GM18526 (cell line): ENCODE measurements around the gene POLR2H.

Source experiments
- POLR2A ChIP-seq: IDR thresholded peaks from 3 replicates; pipeline ENCODE4 v1.6.1; 2011; ENCODE audit not compliant: insufficient read length; ENCODE audit errors: extremely low read depth

The POLR2H gene

DNA sequence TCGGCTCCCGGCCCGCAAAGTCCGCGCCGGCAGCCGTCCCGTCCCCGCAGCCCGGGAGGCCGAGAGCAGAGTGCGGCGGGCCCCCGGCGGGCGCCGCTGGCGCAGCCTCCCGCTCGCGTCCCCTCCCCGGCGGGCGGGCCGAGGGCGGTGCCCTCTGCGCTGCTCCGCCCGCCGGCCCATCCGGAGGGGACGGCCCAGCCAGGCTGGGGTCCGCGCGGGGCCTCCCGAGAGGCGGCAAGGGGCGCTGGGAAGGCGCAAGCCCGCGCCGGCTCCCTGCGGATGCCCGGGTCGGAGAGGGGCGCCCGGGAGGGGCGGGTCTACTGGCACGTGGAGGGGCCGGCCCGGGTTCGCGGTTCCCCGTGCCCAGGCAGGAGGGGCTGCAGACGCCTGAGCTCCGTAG, at the start of gene POLR2H, which contains the start of gene CLCN2:
TSS of gene POLR2H (plus strand) at position 179 of the 400 bp plus-strand sequence. CDS start 1,783 bp downstream, outside the sequence.
TSS of gene CLCN2 (minus strand) at position 74 of the 400 bp plus-strand sequence. CDS start 126 bp downstream, outside the sequence.
- TF ChIP-seq POLR2A, result peak; percentile 30

- peak; percentile 78 for TF ChIP-seq POLR2A
These were observed 47.2 kb upstream of the POLR2H start, which contains the start of gene EIF4G1 for GRCh38 chr3:184314363-184314699. Gene EIF4G1, plus strand, starts transcription at chr3:184314606. Its CDS starts 1,191 bp downstream, at chr3:184315797.

DNA sequence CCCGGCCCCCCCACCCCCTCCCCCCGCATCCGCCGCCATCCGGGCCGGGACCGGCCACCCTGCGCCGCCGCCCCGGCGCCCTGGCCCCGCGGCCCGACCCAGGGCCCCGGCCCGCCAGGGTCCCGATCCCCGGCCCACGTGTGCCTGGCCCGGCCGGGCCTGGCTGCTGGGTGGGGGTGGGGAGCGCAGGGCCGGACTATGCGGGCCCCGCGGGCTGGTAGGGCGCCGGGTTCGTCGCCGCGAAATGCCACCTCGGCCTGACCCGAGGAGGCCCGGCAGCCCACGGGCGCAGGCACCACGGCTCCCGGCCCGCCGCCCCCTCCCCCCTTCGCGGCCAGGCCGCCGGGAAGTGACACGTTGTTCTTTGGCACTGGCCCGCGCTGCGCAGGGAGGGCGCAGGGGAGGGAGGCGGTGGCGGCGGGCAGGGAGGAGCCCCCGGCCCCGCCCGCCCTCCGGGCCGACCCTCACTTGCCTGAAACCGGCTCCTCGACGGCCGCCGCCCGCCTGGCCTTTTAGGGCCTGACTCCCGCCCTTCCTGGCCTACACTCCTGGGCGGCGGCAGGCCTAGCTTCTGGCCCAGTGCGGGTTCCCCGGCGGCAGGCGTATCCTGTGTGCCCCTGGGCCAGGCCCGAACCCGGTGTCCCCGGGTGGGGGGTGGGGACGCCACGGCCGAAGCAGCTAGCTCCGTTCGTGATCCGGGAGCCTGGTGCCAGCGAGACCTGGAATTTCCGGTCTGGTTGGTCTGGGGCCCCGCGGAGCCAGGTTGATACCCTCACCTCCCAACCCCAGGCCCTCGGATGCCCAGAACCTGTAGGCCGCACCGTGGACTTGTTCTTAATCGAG, 46.6 kb upstream of the POLR2H start:
- TF ChIP-seq POLR2A, result peak; percentile 31

GRCh38 chr3:184315543-184315867, 46.0 kb upstream of the POLR2H start:
- TF ChIP-seq POLR2A, result no peak

GRCh38 chr3:184315871-184316661, 45.4 kb upstream of the POLR2H start:
- no peak for TF ChIP-seq POLR2A

- no peak for TF ChIP-seq POLR2A
These were observed 44.7 kb upstream of the POLR2H start for GRCh38 chr3:184316792-184317191.

GRCh38 chr3:184317201-184317600, 44.3 kb upstream of the POLR2H start:
- no peak for TF ChIP-seq POLR2A

DNA sequence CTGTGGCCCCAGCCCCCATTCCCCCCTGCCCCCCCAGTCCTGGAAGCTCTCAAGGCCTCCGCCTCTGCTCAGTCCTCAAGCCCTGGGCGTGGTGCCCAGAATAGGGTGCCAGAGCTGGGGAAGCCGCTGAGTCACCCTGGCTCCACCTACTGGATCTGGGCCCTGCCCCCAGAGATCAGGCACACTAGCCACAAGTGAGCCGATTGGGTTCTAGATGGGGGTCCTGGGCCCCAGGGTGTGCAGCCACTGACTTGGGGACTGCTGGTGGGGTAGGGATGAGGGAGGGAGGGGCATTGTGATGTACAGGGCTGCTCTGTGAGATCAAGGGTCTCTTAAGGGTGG, 41.4 kb upstream of the POLR2H start:
- TF ChIP-seq POLR2A, result no peak

- TF ChIP-seq POLR2A, result no peak
These were observed 39.8 kb upstream of the POLR2H start for GRCh38 chr3:184321666-184322065.

DNA sequence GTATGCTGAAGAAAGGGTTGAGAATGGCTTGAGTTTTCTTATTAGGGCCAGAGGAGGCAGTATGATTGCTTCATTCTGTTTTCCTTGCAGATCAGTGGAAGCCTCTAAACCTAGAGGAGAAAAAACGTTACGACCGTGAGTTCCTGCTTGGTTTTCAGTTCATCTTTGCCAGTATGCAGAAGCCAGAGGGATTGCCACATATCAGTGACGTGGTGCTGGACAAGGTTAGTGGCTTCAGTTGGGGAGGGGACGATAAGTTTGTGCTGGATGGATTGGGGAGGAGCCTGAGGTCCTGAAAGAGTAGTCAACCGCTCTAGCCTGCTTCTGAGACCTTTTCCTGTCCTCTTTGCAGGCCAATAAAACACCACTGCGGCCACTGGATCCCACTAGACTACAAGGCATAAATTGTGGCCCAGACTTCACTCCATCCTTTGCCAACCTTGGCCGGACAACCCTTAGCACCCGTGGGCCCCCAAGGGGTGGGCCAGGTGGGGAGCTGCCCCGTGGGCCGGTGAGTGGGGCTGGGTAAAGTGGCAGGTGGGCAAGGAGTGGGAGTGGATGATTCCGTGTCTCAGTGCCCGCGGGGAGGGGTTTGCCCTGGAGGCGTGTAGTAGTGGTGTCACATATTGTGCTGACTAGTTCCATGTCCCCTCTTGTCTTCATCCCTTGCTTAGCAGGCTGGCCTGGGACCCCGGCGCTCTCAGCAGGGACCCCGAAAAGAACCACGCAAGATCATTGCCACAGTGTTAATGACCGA, 38.6 kb upstream of the POLR2H start:
- no peak for TF ChIP-seq POLR2A

DNA sequence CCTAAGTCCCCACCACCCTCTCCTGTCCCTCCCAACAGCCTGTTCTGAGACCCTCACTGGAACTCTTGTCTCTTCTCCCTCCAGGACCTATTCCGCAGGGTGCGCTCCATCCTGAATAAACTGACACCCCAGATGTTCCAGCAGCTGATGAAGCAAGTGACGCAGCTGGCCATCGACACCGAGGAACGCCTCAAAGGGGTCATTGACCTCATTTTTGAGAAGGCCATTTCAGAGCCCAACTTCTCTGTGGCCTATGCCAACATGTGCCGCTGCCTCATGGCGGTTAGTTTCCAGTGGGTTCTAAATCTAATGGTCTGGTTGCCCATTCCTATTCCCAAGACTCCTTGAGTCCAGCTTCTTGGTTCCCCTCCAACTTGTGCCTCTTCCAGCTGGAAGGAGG, 37.8 kb upstream of the POLR2H start:
- no peak for TF ChIP-seq POLR2A

- TF ChIP-seq POLR2A, result no peak
These were observed 36.2 kb upstream of the POLR2H start for GRCh38 chr3:184325269-184325668.

DNA sequence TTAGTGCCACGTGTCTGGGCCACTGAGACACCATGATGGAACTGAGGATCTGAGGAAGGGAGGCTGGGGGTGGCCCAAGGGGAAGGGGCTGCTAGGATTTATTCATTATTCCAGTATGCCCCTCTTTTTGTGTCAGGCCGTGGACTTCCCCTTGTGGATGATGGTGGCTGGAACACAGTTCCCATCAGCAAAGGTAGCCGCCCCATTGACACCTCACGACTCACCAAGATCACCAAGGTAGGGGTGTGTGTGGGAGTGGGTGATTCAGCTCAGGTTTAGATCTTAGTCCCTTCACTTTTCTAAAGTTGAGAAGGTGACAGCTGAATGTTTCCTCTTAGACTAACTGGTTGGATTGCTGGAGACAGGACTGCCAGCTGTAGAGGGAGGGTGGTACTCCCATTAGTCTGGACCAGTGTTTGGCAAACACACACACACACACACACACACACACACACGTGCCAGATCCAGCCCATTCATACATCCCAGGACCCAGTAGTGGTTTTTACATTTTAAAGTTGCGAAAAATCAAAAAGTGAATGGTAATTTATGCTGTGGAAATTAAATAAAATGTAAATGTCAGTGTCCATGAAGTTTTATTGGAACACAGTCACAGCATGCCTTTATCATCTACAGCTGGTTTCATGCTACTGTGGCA, 35.7 kb upstream of the POLR2H start:
- no peak for TF ChIP-seq POLR2A

GRCh38 chr3:184327171-184327570, 34.3 kb upstream of the POLR2H start:
- TF ChIP-seq POLR2A, result no peak

DNA sequence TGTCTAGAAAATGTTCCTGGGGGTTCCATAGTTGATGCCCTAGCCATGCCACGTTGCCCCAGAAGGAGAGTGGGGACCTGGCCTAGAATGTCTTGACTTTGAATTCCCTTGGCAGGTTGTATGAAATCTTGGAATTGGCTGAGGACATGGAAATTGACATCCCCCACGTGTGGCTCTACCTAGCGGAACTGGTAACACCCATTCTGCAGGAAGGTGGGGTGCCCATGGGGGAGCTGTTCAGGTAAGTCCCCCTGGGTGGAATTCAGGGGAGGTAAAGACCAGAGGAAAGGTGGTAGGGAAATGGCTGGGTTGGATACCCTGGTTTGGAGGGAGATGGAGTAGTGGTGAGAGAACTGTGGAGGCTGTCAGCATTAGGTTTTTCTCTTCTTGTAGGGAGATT, 33.0 kb upstream of the POLR2H start:
- TF ChIP-seq POLR2A, result no peak
